GM21423 (cell line): ENCODE measurements around the gene MYLK4.
"Not testable (repeated sequence)": the region's sequence is repeated elsewhere in the genome, so short reads cannot be mapped to it uniquely, and the experiment has no call there.

Experiments
- ATAC-seq: cut with Tn5 transposase; IDR thresholded peaks from one replicate; pipeline ENCODE4 v1.9.1; 2021; ENCODE audit warnings: mild to moderate bottlenecking, moderate library complexity; ENCODE audit not compliant: unreplicated experiment

MYLK4 gene

GRCh38 chr6:2780102-2780737 lies 29.5 kb upstream of the MYLK4 start:
- ATAC-seq, result no peak

- no peak for ATAC-seq
Observed at GRCh38 chr6:2777249-2777648, 26.5 kb upstream of the MYLK4 start.

GRCh38 chr6:2775003-2775402 lies 24.3 kb upstream of the MYLK4 start:
- ATAC-seq, result no peak

- no peak for ATAC-seq
Observed at GRCh38 chr6:2773449-2773848, 22.7 kb upstream of the MYLK4 start.

- ATAC-seq, result no peak
Observed at GRCh38 chr6:2772840-2773239, 22.1 kb upstream of the MYLK4 start.

- no peak for ATAC-seq
Observed at GRCh38 chr6:2771079-2771478, 20.4 kb upstream of the MYLK4 start.

GRCh38 chr6:2770171-2770570 lies 19.4 kb upstream of the MYLK4 start:
- ATAC-seq, result no peak

- ATAC-seq, result no peak
Observed at GRCh38 chr6:2768696-2769095, 18.0 kb upstream of the MYLK4 start.

- no peak for ATAC-seq
Observed at GRCh38 chr6:2767657-2768524, 17.2 kb upstream of the MYLK4 start.

GRCh38 chr6:2766767-2767656 lies 16.3 kb upstream of the MYLK4 start:
- ATAC-seq, result no peak

- ATAC-seq, result peak; percentile 22
Observed at GRCh38 chr6:2765896-2766766, 15.4 kb upstream of the MYLK4 start.

- ATAC-seq, result peak; percentile 89
Observed at GRCh38 chr6:2765166-2765895, 14.6 kb upstream of the MYLK4 start, which contains the start of gene WRNIP1. Gene WRNIP1, plus strand, starts transcription at chr6:2765393. Its CDS starts 230 bp downstream, at chr6:2765623.

- peak; percentile 47 for ATAC-seq
Observed at GRCh38 chr6:2764610-2765165, 14.0 kb upstream of the MYLK4 start.

GRCh38 chr6:2763876-2764540 lies 13.3 kb upstream of the MYLK4 start:
- ATAC-seq, result no peak

- ATAC-seq, result no peak
Observed at GRCh38 chr6:2763345-2763841, 12.7 kb upstream of the MYLK4 start.

- ATAC-seq, result not testable (repeated sequence)
Observed at GRCh38 chr6:2762868-2763267, 12.1 kb upstream of the MYLK4 start.

- no peak for ATAC-seq
Observed at GRCh38 chr6:2760882-2761842, 10.4 kb upstream of the MYLK4 start.
